COLO668 (cell line): ENCODE results near the gene PROZ.

Experiments used
- DNase-seq: peaks from one replicate; lab custom pipeline; 2025; ENCODE audit not compliant: unreplicated experiment; lab: John Stamatoyannopoulos, UW

The PROZ gene

GRCh38 chr13:113139577-113139976 is 18.9 kb upstream of the PROZ start:
- no peak for DNase-seq

GRCh38 chr13:113140677-113141600 is 17.5 kb upstream of the PROZ start:
- no peak for DNase-seq

- no peak for DNase-seq
These were observed 16.9 kb upstream of the PROZ start for GRCh38 chr13:113141601-113141970.

DNA sequence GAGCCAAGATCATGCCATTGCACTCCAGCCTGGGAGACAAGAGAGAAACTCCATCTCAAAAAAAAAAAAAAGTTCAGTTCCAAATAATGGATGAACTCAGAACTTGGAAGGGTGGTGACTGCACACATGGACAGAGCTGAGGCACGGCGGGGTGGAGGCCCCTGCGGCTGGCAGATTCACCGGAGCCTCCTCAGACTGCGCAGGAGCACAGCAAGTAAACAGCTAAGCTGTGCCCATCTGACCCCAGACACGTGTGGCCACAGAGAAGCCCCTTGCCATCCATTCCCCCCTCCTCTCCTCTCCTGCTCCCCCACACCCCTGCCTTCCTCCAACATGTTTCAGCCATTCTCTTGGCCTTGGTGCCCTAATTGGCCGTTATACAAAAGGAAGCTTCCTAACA is 15.6 kb upstream of the PROZ start:
- DNase-seq = no peak

DNA sequence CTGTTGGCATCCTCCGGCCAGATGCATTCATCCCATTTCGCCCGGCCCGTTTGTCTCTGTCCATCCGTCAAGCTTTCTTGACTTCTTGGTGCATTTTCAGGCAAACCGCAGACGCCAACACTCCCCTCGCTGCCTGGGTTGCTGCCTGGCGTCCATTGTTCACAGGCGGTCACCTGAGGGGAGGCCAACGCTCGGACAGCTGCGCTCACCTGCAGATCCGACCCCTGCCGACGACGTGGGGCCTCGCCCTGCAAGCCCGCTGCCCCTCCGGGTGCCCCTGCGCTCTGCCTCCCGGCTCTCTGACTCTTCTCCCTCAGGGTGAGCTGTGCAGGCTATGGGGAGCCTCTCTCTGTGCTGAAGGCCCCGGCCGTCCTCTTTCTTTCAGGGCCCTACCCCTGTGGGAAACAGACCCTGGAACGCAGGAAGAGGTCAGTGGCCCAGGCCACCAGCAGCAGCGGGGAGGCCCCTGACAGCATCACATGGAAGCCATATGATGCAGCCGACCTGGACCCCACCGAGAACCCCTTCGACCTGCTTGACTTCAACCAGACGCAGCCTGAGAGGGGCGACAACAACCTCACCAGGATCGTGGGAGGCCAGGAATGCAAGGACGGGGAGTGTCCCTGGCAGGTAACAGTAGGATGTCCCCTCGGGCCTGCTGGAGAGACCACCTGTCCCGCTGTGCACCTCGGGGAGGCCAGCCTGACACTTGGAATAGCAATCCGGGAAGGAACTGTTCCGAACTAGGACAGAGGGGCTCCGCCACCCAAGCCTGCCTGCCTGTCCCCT is 14.8 kb upstream of the PROZ start:
- DNase-seq = no peak

DNA sequence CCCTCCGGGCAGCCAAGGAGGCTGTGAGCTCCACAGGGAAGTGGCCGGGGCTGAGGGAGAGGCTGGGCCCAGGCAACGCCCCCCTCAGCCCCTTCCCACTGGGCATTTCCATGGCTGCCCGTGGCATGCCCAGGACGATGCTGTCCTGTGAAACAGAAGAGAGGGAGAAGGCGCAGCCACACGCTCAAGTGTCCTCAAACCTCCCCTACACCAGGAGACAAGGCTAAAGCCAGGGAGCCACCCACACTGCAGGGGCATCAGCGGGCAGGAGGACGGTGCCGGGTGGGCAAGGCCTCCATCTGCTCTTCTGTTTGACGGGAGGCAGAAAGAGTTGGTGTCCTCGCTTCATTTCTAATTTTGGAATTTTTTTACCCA is 14.2 kb upstream of the PROZ start:
- no peak for DNase-seq

- DNase-seq = no peak
These were observed 13.0 kb upstream of the PROZ start for GRCh38 chr13:113145496-113145895.

DNA sequence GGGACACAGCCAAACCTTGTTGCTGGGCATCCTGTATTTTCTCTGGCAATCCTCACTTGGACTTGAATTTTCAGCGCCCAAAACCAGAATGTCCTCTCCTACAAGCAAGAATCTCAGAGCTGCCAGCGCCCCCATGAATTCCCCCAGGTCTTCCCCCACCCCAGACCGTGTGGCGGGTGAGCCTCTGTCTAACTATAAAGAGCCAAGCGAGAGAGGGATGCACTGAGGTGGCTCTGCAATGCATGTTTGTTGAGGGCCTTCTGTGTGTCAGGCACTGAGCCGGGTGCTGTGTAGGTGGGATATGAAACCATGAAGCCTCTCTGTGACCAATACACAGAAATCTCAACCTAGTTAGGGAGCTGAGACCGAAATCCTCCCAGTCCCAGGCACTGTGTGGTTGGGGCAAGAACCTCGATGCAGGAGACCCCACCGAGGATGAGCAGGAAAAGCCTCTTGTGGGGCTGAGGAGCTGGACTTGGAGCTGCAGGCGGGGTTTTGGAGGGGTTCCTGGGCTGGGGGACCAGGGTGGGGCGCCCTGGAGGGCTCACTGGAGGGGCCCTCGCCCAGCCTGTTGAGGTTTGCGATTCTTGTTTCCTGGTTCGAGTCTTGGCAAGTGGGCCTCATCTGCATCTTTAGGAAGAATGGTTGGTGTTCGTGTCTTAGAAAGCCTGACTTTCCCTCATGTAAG is 12.4 kb upstream of the PROZ start:
- DNase-seq = no peak

- no peak for DNase-seq
These were observed 11.7 kb upstream of the PROZ start for GRCh38 chr13:113146750-113147149.

- DNase-seq = no peak
These were observed 11.2 kb upstream of the PROZ start for GRCh38 chr13:113147206-113147605.

DNA sequence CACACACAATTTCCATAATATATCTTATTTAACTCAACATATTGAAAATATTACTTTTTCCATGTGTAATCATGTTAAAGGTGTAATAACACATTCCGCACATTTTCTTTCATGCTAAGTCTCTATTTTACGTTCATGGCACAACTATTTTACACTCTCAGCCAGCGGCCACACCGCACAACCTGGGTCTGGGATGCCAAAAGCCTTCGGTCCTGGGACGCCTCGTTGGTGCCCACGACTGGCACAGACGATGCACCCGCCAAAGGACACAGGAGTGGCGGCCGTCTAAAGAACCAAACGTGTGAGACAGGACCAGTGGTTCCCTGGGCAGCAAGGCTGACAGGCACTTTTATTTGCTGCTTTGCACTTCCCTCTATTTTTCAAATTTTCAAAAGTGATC is 10.0 kb upstream of the PROZ start:
- DNase-seq = no peak

- no peak for DNase-seq
These were observed 9.4 kb upstream of the PROZ start for GRCh38 chr13:113148940-113149503.

GRCh38 chr13:113149711-113150549 is 8.5 kb upstream of the PROZ start:
- no peak for DNase-seq

DNA sequence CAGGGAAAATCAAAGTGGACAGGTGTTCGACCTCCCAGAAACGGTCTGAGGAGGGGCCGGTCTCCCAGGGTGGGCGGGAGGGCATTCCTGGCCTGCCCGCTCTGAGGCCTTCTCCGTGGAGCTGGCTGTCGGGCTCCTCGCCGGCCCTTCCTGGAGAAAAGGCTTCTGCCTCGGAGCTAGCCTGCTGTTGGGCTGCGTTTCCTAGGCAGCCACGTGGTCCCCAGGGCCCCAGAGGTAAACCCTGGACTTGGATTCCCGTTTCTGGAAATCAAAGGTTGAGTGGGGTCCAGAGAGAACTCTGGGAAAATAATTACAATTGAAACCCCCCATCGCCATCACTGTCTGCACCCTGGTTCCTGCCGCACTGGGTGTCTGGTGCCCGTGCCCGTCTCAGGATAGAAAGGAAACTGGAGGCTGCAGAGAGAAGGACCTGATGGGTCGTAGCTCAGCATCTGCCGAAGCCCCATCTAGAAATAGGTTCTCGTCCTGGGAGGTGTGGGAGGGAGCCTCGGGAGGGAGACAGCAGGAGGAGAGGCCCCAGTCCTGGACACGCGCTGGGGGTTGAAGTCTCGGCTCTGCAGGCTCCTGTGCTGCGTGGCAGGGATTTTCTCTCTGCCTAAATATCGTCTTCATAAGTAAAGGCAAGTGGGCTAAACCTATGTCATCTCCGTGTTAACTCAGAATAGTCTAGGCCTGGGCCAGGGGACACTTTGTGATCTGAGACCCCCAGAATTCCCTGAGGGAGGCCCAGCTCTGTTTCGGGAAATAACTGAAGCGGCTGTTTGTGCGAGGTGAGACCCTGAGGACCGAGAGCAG is 7.7 kb upstream of the PROZ start:
- DNase-seq = no peak

- no peak for DNase-seq
These were observed 6.4 kb upstream of the PROZ start for GRCh38 chr13:113151745-113152690.

GRCh38 chr13:113152691-113152983 is 5.8 kb upstream of the PROZ start:
- no peak for DNase-seq

DNA sequence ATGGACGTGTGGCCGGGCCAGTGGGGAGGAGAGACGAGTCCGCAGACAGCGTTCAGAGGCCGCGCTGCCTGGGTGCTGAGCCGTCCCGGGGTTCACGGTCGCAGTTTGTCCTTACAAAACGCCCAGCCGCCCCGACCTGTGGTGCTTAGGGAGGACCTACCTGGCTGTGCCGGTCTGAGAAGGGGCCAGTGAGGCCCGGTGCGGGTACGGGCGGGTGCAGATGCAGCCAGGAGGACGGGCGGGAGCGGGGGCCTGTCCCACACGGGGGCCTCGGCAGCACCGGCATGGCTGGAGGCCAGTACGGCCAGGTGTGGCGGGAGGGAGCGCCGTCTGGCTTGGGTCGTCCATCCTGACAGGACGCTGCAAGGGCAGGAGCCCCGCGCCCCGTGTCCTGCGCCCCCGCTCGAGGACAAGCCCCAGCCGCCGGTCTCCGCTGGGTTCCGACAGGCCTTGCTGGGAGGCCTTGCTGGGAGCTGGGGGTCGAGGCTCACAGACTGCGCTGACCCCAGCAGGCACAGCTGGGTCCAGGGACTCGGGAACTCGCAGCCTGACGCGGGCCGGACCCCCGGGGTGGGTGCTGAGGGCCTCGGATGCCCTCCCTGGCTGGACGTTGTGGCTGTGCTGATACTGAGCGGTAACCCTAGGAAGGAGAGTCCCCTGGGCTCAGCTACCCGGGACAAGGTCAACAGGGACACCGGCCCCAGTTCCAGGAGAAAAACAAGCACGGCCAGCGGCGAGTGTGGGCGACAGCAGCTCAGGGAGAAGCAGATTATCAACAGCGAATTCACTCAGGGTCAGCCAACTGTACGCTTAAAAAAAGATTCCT is 5.3 kb upstream of the PROZ start:
- DNase-seq = peak; percentile 67
